ENCODE measurements around the gene AEN. TPM values are rescaled to one million over a fixed set of nuclear protein-coding genes. Genes with fewer than 3 reads are reported as not detected.

AEN gene
- total RNA-seq, 2 donors from 2014 or later = 64.7 to 76.4 TPM

DNA sequence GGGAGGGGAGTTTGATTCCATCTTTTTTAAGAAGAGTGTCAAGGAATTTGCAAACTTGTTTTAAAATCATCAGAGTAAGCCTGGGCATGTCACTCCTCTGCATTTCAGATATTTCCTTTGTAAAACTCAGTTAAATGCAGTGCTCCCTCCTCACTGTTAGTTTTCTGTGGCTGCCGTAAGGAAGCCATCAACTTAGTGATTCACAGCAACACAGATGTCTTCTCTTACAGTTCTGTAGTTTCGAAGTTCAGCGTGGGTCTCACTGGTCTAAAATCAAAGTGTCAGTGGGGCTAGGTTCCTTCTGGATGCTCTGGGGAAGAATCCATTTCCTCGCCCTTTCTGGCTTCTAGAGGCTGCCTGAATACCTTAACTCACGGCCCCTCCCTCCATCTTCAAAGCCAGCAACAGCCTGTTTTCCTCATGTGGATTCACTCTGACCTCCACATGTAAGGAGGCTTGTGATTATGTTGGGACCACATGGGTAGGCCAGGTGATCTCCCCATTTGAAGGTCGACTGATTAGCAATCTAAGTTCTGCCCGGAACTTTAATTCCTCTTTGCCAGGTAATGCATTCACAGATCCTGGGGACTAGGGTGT is 30.1 kb downstream of the AEN start:
- Mint-ChIP-seq H3K27me3 (ENCODE audit: insufficient read depth) (no peaks in the 10 kb centered on the region), H3K4me3 (no peak overlapping the region), H3K36me3 (ENCODE audit: low read depth) (no peaks in the 10 kb centered on the region), H3K27ac (no peak overlapping the region), H3K9me3 (no peaks in the 10 kb centered on the region), H3K4me1 (no peaks in the 10 kb centered on the region)
- Histone ChIP-seq H3K9ac (ENCODE audit: extremely low read depth, low read length, poor library complexity, severe bottlenecking) (no peak overlapping the region), H3K4me3 (ENCODE audit: low read length) (no peak overlapping the region), H3K36me3 (ENCODE audit: control insufficient read depth, insufficient read depth, low read length) (peaks cover 1% of the 10 kb centered on the region), H3K9me3 (ENCODE audit: control insufficient read depth, low read length) (no peaks in the 10 kb centered on the region), H3K27ac (ENCODE audit: low read depth, low read length) (no peak overlapping the region), H3K27me3 (ENCODE audit: control insufficient read depth, insufficient read depth, low read length, poor library complexity, severe bottlenecking) (no peaks in the 10 kb centered on the region), H3K4me1 (ENCODE audit: control insufficient read depth, insufficient read depth, low read length) (no peaks in the 10 kb centered on the region)
- no peak for DNase-seq
- 87 to 89% methylated on average over 7 of the region's 7 CpGs for WGBS, 2 experiments (ENCODE audit: insufficient coverage in 1 of 2, insufficient read length in 1 of 2)
- TF ChIP-seq, protein P1, sequence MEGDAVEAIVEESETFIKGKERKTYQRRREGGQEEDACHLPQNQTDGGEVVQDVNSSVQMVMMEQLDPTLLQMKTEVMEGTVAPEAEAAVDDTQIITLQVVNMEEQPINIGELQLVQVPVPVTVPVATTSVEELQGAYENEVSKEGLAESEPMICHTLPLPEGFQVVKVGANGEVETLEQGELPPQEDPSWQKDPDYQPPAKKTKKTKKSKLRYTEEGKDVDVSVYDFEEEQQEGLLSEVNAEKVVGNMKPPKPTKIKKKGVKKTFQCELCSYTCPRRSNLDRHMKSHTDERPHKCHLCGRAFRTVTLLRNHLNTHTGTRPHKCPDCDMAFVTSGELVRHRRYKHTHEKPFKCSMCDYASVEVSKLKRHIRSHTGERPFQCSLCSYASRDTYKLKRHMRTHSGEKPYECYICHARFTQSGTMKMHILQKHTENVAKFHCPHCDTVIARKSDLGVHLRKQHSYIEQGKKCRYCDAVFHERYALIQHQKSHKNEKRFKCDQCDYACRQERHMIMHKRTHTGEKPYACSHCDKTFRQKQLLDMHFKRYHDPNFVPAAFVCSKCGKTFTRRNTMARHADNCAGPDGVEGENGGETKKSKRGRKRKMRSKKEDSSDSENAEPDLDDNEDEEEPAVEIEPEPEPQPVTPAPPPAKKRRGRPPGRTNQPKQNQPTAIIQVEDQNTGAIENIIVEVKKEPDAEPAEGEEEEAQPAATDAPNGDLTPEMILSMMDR (conservative IDR thresholded peaks at IDR 0.05) = no peak

DNA sequence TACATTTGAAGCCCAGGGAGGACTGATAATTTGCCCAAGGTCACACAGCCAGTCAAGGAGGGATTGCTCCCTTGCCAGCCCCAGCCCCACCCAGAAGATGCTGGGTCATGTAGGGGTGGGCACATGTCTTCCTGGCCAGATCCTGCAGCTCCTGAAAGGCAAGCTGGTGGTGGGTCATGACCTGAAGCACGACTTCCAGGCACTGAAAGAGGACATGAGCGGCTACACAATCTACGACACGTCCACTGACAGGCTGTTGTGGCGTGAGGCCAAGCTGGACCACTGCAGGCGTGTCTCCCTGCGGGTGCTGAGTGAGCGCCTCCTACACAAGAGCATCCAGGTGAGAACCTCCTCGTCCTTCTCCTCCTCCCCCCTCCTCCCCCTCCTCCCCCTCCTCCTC is 30.8 kb downstream of the AEN start:
- Mint-ChIP-seq H3K9me3 (no peaks in the 10 kb centered on the region), H3K4me3 (no peak overlapping the region), H3K4me1 (no peaks in the 10 kb centered on the region), H3K27ac (no peak overlapping the region), H3K36me3 (ENCODE audit: low read depth) (no peaks in the 10 kb centered on the region), H3K27me3 (ENCODE audit: insufficient read depth) (no peaks in the 10 kb centered on the region)
- TF ChIP-seq, protein P1 (conservative IDR thresholded peaks at IDR 0.05) = no peak
- no peak for DNase-seq
- Histone ChIP-seq H3K27ac (ENCODE audit: low read depth, low read length) (no peak overlapping the region), H3K4me3 (ENCODE audit: low read length) (no peak overlapping the region), H3K9me3 (ENCODE audit: control insufficient read depth, low read length) (no peaks in the 10 kb centered on the region), H3K27me3 (ENCODE audit: control insufficient read depth, insufficient read depth, low read length, poor library complexity, severe bottlenecking) (no peaks in the 10 kb centered on the region), H3K4me1 (ENCODE audit: control insufficient read depth, insufficient read depth, low read length) (no peaks in the 10 kb centered on the region), H3K9ac (ENCODE audit: extremely low read depth, low read length, poor library complexity, severe bottlenecking) (no peak overlapping the region), H3K36me3 (ENCODE audit: control insufficient read depth, insufficient read depth, low read length) (no peaks in the 10 kb centered on the region)
- 90 to 92% methylated on average over 5 to 7 of the region's 9 CpGs for WGBS, 2 experiments (ENCODE audit: insufficient coverage in 1 of 2, insufficient read length in 1 of 2)

DNA sequence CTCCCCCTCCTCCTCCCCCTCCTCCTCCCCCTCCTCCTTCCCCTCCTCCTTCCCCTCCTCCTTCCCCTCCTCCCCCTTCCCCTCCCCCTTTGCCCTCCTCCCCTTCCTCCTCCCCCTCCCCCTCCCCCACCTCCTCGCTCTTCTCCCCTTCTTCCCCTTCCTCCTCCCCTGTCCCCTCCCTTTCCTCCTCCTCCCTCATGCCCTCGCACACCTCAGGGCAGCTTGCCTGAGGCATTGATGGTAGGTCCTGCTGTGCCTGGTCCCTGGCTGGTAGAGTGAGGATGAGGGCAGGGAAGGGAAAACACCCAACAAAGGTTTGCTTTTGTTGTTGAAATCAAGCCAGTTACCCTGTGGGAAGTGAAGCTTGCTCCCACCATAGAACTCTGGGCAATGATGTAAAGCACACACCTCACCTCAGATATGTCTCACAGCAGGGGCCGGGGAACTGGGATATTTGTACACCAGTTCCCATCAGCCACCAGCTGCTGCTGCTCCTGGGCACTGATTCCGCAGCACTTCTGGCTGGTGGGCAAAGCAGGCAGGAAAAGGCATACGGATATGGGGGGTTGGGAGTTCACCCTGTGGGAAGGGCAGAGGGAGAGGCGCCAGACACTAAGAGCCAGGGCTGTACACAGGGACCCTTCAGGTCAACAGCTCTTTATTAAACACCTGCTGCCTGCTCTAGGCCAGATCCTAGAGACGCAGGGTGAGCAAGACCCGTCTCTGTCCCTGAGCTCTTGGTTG is 31.5 kb downstream of the AEN start:
- Histone ChIP-seq H3K36me3 (ENCODE audit: control insufficient read depth, insufficient read depth, low read length) (no peaks in the 10 kb centered on the region), H3K27ac (ENCODE audit: low read depth, low read length) (no peak overlapping the region), H3K4me3 (ENCODE audit: low read length) (no peak overlapping the region), H3K9me3 (ENCODE audit: control insufficient read depth, low read length) (no peaks in the 10 kb centered on the region), H3K27me3 (ENCODE audit: control insufficient read depth, insufficient read depth, low read length, poor library complexity, severe bottlenecking) (no peaks in the 10 kb centered on the region), H3K4me1 (ENCODE audit: control insufficient read depth, insufficient read depth, low read length) (no peaks in the 10 kb centered on the region), H3K9ac (ENCODE audit: extremely low read depth, low read length, poor library complexity, severe bottlenecking) (no peak overlapping the region)
- no peaks in the 10 kb centered on the region for H3K9me3 Mint-ChIP-seq
- H3K27me3 Mint-ChIP-seq (ENCODE audit: insufficient read depth) = peaks cover 4% of the 10 kb centered on the region
- no peaks in the 10 kb centered on the region for H3K4me1 Mint-ChIP-seq
- TF ChIP-seq, protein P1 (conservative IDR thresholded peaks at IDR 0.05) = no peak
- WGBS, 2 experiments (ENCODE audit: insufficient coverage in 1 of 2, insufficient read length in 1 of 2) = 80 to 92% methylated on average over 3 to 7 of the region's 8 CpGs
- no peak overlapping the region for H3K4me3 Mint-ChIP-seq
- no peaks in the 10 kb centered on the region for H3K36me3 Mint-ChIP-seq (ENCODE audit: low read depth)
- no peak for DNase-seq
- no peak overlapping the region for H3K27ac Mint-ChIP-seq
